Activated T-cell treated with anti-CD3 and anti-CD28 coated beads, Interleukin-2, amount 50 U/mL, for 48 hours (primary cell): Measurements from ENCODE around the gene GAB2.
"Not testable (repeated sequence)": the region's sequence is repeated elsewhere in the genome, so short reads cannot be mapped to it uniquely, and the experiment has no call there.

ENCODE experiments used
- DNase-seq, 2 experiments: peaks; one replicate each; pipeline ENCODE4 v3.0.0-alpha.2; 2020

The GAB2 gene

GRCh38 chr11:78176605-78177141 lies 240.9 kb downstream of the GAB2 start:
- no peak for DNase-seq

- not testable (repeated sequence) for DNase-seq
Measured at GRCh38 chr11:78175862-78176261, 241.8 kb downstream of the GAB2 start.

- DNase-seq: no peak
Measured at GRCh38 chr11:78171951-78172350, 245.7 kb downstream of the GAB2 start.

- DNase-seq: no peak
Measured at GRCh38 chr11:78170874-78171549, 246.6 kb downstream of the GAB2 start.

GRCh38 chr11:78170413-78170812 lies 247.2 kb downstream of the GAB2 start:
- no peak for DNase-seq

GRCh38 chr11:78168539-78169477 lies 248.8 kb downstream of the GAB2 start:
- DNase-seq: no peak

- DNase-seq: no peak
Measured at GRCh38 chr11:78166855-78167469, 250.7 kb downstream of the GAB2 start.
